HG02571 (cell line): ENCODE results near the gene PPP1R3G.
"Not testable (repeated sequence)": the region's sequence is repeated elsewhere in the genome, so short reads cannot be mapped to it uniquely, and the experiment has no call there.

ENCODE experiments used
- ATAC-seq: cut with Tn5 transposase; IDR thresholded peaks from one replicate; pipeline ENCODE4 v1.9.1; 2021; ENCODE audit warnings: mild to moderate bottlenecking, moderate library complexity; ENCODE audit not compliant: unreplicated experiment

The PPP1R3G gene

GRCh38 chr6:5084781-5085647, at the start of gene PPP1R3G:
Gene PPP1R3G, plus strand, starts transcription at chr6:5085341. Its CDS starts 145 bp downstream, at chr6:5085486.
- ATAC-seq: peak; percentile 41

GRCh38 chr6:5036269-5036668, 48.9 kb upstream of the PPP1R3G start:
- ATAC-seq: no peak

- ATAC-seq: no peak
Measured at GRCh38 chr6:5041955-5042354, 43.2 kb upstream of the PPP1R3G start.

- no peak for ATAC-seq
Measured at GRCh38 chr6:5042436-5042835, 42.7 kb upstream of the PPP1R3G start.

- ATAC-seq: no peak
Measured at GRCh38 chr6:5044866-5045265, 40.3 kb upstream of the PPP1R3G start.

- ATAC-seq: no peak
Measured at GRCh38 chr6:5045416-5045815, 39.7 kb upstream of the PPP1R3G start.

- ATAC-seq: no peak
Measured at GRCh38 chr6:5046430-5046829, 38.7 kb upstream of the PPP1R3G start.

GRCh38 chr6:5050009-5050408, 35.1 kb upstream of the PPP1R3G start:
- no peak for ATAC-seq

GRCh38 chr6:5051394-5051793, 33.7 kb upstream of the PPP1R3G start:
- ATAC-seq: no peak

GRCh38 chr6:5053038-5053437, 32.1 kb upstream of the PPP1R3G start:
- no peak for ATAC-seq

GRCh38 chr6:5053864-5054244, 31.3 kb upstream of the PPP1R3G start:
- no peak for ATAC-seq

GRCh38 chr6:5054245-5054873, 30.8 kb upstream of the PPP1R3G start:
- no peak for ATAC-seq

- no peak for ATAC-seq
Measured at GRCh38 chr6:5055118-5055517, 30.0 kb upstream of the PPP1R3G start.

- no peak for ATAC-seq
Measured at GRCh38 chr6:5058254-5058653, 26.9 kb upstream of the PPP1R3G start.

- ATAC-seq: no peak
Measured at GRCh38 chr6:5059036-5059896, 25.9 kb upstream of the PPP1R3G start.

- not testable (repeated sequence) for ATAC-seq
Measured at GRCh38 chr6:5060439-5060838, 24.7 kb upstream of the PPP1R3G start.

GRCh38 chr6:5061152-5061551, 24.0 kb upstream of the PPP1R3G start:
- no peak for ATAC-seq

GRCh38 chr6:5063617-5064016, 21.5 kb upstream of the PPP1R3G start:
- no peak for ATAC-seq

GRCh38 chr6:5066456-5067093, 18.6 kb upstream of the PPP1R3G start:
- ATAC-seq: no peak

- no peak for ATAC-seq
Measured at GRCh38 chr6:5067305-5067704, 17.8 kb upstream of the PPP1R3G start.
